K562 (cell line): ENCODE data around the gene FTO.

ENCODE experiments used
- CREB1 ChIP-seq, 2 experiments: sonication (generic) in 1 of 2; formaldehyde crosslinking in 1 of 2; IDR thresholded peaks; 2 replicates each; pipeline versions ENCODE4 v1.6.1 to v1.8.0; 2012 to 2022; ENCODE audit warnings: inconsistent platforms in 1 of 2, mild to moderate bottlenecking in 1 of 2, missing genetic modification reagents in 1 of 2, moderate library complexity in 1 of 2
- POLR2G ChIP-seq: fragments of 200-400 bp; formaldehyde crosslinking; IDR thresholded peaks from 2 replicates; pipeline ENCODE4 v1.6.1; 2017; ENCODE audit warnings: low read depth, mild to moderate bottlenecking, antibody characterized with exemption, low read length, moderate library complexity

DNA sequence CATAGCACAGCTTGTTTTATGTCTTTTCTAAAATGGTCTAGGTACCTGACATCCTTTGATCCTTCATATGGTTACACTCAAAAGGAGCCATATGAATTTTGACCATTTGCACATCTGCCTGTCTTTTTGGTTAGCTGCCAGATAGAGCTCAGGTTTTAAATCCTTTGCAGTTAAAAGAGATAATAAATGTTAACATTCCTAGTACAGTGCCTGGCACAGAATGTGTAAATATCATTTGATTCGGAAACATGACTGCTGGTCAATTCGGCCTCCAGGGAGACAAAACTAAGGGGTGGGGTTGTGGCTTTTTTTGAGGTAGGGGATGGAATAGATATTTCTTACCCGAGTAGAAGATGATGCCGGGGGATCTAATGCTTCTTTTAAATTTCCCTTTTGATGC, 64.2 kb downstream of the FTO start:
- TF ChIP-seq POLR2G (no peak), CREB1 (IDR thresholded peaks at IDR 0.05) (no peak), CREB1 (CRISPR knock-in tag; IDR thresholded peaks at IDR 0.05) (no peak)
